Measurements from ENCODE around the gene SOX30. TPM values are rescaled to one million over a fixed set of nuclear protein-coding genes. Genes with fewer than 3 reads are reported as not detected.

SOX30 gene
- total RNA-seq, 1 donor from 2014 or later: not detected

GRCh38 chr5:157665467-157666070 lies 13.3 kb upstream of the SOX30 start:
- DNase-seq (ENCODE audit: low read depth, low spot score): no peak

- no peak for DNase-seq (ENCODE audit: low read depth, low spot score)
Measured at GRCh38 chr5:157659868-157660660, 7.8 kb upstream of the SOX30 start.

GRCh38 chr5:157658893-157659292 lies 6.7 kb upstream of the SOX30 start:
- no peak for DNase-seq (ENCODE audit: low read depth, low spot score)

- DNase-seq (ENCODE audit: low read depth, low spot score): no peak
Measured at GRCh38 chr5:157657516-157657915, 5.3 kb upstream of the SOX30 start.

GRCh38 chr5:157651623-157652376 lies 438 bp downstream of the SOX30 start:
- no peak for DNase-seq (ENCODE audit: low read depth, low spot score)

GRCh38 chr5:157650991-157651611 lies 1.1 kb downstream of the SOX30 start:
- DNase-seq (ENCODE audit: low read depth, low spot score): no peak

GRCh38 chr5:157649101-157649500 lies 3.1 kb downstream of the SOX30 start:
- no peak for DNase-seq (ENCODE audit: low read depth, low spot score)

GRCh38 chr5:157648275-157648990 lies 3.8 kb downstream of the SOX30 start:
- DNase-seq (ENCODE audit: low read depth, low spot score): no peak

GRCh38 chr5:157640406-157641066 lies 11.7 kb downstream of the SOX30 start:
- no peak for DNase-seq (ENCODE audit: low read depth, low spot score)

- no peak for DNase-seq (ENCODE audit: low read depth, low spot score)
Measured at GRCh38 chr5:157630341-157630740, 21.9 kb downstream of the SOX30 start.

- no peak for DNase-seq (ENCODE audit: low read depth, low spot score)
Measured at GRCh38 chr5:157626831-157627230, 25.4 kb downstream of the SOX30 start.

GRCh38 chr5:157624144-157624543 lies 28.1 kb downstream of the SOX30 start:
- no peak for DNase-seq (ENCODE audit: low read depth, low spot score)

- DNase-seq (ENCODE audit: low read depth, low spot score): no peak
Measured at GRCh38 chr5:157620776-157621175, 31.5 kb downstream of the SOX30 start.

- DNase-seq (ENCODE audit: low read depth, low spot score): no peak
Measured at GRCh38 chr5:157618191-157618765, 34.0 kb downstream of the SOX30 start.

- no peak for DNase-seq (ENCODE audit: low read depth, low spot score)
Measured at GRCh38 chr5:157616785-157617184, 35.5 kb downstream of the SOX30 start.

GRCh38 chr5:157613385-157614245 lies 38.6 kb downstream of the SOX30 start:
- no peak for DNase-seq (ENCODE audit: low read depth, low spot score)

- DNase-seq (ENCODE audit: low read depth, low spot score): no peak
Measured at GRCh38 chr5:157612581-157612980, 39.7 kb downstream of the SOX30 start.

- DNase-seq (ENCODE audit: low read depth, low spot score): no peak
Measured at GRCh38 chr5:157611571-157612476, 40.4 kb downstream of the SOX30 start.

All from pulmonary artery endothelial cell (primary cell).